Measurements from ENCODE around the gene SPTSSB.

Gene SPTSSB, protein sequence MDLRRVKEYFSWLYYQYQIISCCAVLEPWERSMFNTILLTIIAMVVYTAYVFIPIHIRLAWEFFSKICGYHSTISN
- long read RNA-seq, donor 1, partial matches to known transcripts, result 0 of 3 reads
- long read RNA-seq, donor 1, other reads (novel, unspliced or antisense), result 0 of 3 reads
- long read RNA-seq, donor 2, result 0 reads
- long read RNA-seq, donor 3, partial matches to known transcripts, result 0 of 2 reads
- long read RNA-seq, donor 3, other reads (novel, unspliced or antisense), result 0 of 2 reads
- long read RNA-seq, donor 4, result 0 reads
- long read RNA-seq, donor 5, result 0 reads
- long read RNA-seq, donor 6, partial matches to known transcripts, result 0 of 2 reads
- long read RNA-seq, donor 6, other reads (novel, unspliced or antisense), result 0 of 2 reads
- long read RNA-seq, donor 7, partial matches to known transcripts, result 0 of 5 reads
- long read RNA-seq, donor 7, other reads (novel, unspliced or antisense), result 0 of 5 reads
- long read RNA-seq, donor 8, partial matches to known transcripts, result 0 of 4 reads
- long read RNA-seq, donor 8, other reads (novel, unspliced or antisense), result 0 of 4 reads

DNA sequence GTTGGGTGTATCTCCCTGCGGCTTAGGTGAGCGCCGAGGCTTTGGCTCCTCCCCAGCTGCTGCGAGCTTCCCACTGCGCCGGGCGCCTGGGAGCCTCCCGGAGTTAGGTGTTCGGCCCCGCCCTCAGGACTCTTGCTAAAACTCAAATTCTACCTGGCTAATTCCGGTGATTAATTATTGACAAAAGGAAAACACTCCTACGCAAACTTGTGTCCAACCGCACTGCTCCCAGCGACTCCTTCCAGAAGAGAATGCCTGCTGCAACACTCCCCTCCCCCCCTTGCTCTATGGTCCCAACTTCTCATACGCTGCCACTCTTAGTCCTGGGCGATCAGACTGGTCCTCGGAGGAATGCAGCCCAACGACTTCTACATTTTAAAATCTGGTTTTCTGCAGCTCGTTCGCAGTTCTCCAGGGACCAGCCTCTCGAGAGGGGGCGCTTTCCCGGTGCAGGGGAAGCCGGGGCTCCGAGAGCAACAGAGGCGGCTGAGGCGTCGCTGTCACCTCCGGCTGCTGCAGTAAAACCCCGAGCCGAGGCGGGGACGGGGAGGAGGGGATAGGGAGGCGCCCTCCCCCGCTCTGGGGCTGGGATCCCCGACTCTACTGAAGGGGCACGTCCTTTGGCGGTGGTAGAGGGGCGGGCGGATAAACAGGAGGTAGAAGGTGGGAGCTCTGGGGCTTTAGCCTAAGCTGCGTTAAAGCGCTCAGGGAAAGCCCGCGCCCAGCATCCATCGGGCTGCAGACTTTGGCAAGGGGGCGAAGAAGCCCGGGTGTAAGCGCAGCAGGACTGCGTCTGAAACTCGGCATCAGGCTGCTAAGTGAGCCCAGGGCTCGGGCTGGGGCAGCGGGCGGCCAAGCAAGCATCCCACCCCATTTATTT lies at the start of gene SPTSSB:
SPTSSB (minus strand) TSS at position 77 of the 880 bp plus-strand sequence. CDS start 25,194 bp downstream, outside the sequence.
- DNase-seq, result peak; percentile 77

DNA sequence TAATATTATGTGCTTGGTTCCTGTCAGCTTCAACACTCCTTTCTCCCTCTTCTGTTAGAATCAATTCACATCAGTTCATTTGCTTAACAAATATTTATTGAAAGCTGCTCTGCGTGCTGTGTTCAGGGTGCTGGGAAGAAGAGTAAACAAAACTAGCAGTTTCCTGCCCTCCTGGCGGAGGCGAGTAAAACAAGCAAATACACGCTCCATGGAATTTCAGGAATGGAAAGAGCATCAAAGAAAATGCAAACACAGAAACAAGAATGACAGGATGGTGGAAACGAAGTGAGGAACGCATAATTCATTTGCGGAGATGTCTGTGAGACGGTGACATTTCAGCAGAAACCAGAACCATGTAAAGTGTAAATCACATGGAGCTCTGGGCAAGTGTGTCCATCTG lies 49.4 kb upstream of the SPTSSB start:
- DNase-seq, result no peak

DNA sequence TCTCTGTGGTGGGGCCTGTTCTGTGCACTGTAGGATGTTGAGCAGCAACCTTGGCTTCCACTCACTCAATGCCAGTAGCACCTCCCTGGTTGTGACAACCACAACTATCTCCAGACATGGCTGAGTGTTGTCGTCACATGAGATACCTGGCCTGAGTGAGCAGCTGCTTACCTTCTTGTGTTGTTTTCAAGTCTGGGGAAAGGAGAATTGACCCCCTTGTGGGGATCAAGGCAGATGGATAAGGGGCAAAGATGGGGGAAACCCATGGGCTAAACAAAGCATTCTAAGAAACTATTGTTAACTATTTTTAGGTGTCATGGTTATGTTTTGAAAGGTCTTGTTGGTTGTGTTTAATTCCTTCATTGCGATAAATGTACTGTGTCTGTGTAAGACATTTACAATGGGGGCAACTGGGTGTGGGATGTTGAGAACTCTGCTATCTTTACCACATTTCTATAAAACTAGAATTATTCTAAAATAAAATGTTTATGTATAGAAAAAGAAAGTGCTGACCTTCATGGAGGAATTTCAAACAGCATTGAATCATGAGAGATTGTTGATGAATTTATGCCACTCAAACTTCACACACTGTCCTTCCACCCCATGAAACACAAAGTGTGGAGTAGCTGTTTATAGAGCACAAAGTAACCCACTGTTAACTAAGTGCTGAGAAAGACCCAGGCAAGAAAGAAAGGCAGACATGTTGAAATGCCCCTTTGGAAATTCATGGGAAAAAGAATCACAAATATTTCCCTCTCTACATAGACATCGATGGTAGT lies 48.4 kb upstream of the SPTSSB start:
- no peak for DNase-seq

DNA sequence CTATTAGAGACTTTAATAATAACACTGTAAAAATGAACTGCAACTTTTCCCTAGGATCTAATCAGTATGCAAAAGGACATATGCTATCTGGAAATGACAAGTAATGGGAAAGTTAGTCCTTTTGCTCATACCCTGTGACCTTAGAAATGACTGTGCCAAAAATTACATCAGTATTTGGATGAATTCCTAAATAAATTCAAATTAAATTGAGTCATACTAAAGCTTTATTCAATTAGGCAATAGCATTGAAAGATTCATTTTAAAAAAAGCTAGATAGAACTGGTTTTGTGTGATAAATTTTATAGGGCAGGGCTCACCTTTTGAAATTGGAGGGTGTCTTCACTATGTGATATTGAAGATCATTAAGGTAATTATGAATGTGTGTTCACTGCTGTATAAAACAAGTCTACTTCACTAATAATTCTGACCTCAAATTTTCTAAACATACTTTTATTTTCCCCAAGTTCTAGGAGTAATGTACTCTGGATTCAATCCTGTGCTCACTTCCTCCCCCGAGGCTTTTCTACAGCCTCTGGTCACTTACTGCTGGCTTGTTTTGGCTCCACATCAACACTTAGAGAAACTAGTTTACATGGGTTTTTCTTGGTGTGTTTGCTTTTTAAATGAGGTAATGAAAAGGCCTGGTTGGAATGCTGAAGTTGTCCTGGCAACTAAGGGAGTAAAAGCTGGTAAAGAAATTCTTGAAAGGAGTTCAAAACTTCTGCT lies 44.4 kb upstream of the SPTSSB start:
- DNase-seq, result no peak

DNA sequence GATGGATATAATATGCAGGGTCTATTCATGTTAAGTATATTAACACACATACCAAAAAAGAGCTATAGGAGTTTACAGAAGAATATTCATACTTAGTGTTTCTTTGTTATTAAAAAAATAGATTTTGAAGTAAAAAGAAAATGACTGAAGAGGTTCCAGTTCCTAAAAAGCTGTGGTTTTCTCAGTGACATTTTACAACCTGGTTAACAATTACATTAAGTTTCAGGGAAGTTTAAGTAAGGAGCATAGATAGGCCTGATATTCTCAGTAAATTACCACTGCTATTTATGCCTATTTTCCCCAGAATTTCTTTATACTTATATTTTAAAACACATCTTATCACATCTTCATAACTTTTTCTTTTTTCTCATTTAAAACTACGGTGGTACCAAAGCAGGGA lies 43.6 kb upstream of the SPTSSB start:
- no peak for DNase-seq

DNA sequence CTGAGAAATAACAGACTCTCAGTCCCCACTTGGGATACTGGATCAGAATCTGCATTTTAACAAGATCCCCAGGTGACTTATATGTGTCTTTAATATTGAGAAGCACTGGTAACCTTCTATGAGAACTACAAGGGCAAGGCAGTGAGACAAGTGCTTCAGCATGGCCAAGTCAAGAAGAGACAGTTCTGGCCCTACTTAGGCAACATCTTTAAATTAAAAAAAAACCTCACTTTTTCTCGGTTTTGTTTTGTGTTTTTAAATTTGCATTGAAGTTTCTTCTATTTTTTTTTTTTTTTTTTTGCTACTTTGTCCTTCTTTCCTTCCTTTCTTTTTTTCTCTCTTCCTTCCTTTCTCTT lies 42.5 kb upstream of the SPTSSB start:
- no peak for DNase-seq

DNA sequence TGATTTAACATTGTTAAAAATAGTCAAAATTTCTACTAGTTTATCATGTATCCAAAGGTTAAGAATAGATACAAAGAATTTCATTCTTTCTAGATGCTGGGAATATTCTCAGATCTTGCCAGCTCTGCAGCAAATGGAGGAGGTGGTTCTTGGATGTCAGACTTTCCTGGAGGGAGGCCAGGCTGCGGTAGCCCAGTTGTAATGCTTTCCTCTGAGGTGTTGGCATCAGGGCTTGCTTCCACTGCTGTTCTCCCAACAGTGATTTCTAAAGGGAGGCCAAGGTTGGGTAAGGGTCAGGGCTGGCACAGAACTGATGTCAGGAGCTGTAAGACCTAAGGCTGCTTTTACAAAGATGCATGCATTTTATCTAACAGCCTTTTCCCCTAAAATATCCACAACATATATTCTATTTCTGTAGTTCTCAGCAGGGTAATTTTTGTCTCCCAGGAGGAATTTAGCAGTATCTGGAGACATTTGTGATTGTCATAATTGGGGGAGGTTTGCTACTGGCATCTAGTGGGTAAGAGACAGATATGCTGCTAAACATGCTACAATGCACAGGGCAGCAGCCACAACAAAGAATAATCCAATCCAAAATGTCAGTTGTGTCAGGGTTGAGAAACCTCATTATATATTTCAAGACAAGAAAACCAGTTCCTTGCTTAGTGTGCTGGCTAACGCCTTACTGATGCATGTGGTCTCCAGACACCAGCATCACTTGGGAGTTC lies 42.0 kb upstream of the SPTSSB start:
- DNase-seq, result no peak

DNA sequence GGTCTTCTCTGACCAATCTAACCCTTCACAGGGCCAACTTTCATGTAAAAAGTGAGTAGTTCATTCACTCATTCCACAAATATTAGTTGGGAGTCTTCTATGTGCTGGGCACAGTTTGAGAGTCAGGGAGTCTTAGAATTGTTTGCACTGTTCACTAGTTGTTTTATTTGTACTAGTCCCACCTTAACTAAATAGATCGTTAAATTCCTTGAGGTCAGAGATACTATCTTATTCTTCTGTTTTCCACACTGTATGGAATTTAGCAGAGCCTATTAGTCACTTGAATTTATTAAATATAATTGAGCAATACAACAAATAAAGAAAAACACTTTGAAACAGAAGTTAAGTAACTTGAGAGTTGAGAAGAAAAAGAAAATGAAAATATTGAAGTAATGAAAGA lies 40.8 kb upstream of the SPTSSB start:
- no peak for DNase-seq

DNA sequence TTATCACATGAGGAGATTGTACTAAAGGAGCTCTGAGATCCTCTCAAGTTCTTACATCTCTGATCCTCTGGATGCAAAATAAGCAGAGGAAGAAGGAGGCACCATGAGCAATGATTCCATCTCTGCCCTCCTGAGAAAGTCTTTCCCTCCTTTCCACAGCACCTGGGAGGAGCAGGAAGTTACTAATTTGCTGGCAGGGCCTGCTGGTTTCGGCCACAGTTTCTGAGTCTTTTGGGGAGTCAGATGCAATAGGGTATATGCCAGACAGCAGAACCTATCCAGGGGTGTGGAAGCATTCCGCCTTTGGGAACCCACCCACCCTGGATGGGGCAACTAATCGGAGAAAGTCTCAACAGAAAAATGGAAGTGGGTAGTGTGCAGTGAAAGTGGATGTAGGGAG lies 38.5 kb upstream of the SPTSSB start:
- DNase-seq, result no peak

DNA sequence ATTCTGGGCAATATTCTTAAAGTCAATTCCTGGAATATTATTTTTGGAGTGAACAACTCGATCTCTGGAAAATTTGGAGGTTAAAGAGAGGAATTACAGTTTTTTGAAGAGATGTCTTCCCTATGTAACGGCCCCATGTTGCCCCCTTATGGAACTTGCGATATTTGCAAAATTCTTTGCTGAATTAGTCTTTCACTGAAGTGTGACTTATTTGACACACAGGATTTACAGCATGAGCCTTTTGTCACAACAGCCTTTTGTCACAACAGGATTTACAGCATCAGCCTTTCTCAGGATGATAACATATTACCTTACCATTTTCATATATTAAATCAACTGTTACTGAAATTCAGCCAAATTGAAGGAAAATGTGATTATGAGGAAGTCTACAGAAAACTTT lies 37.8 kb upstream of the SPTSSB start:
- DNase-seq, result peak; percentile 6

DNA sequence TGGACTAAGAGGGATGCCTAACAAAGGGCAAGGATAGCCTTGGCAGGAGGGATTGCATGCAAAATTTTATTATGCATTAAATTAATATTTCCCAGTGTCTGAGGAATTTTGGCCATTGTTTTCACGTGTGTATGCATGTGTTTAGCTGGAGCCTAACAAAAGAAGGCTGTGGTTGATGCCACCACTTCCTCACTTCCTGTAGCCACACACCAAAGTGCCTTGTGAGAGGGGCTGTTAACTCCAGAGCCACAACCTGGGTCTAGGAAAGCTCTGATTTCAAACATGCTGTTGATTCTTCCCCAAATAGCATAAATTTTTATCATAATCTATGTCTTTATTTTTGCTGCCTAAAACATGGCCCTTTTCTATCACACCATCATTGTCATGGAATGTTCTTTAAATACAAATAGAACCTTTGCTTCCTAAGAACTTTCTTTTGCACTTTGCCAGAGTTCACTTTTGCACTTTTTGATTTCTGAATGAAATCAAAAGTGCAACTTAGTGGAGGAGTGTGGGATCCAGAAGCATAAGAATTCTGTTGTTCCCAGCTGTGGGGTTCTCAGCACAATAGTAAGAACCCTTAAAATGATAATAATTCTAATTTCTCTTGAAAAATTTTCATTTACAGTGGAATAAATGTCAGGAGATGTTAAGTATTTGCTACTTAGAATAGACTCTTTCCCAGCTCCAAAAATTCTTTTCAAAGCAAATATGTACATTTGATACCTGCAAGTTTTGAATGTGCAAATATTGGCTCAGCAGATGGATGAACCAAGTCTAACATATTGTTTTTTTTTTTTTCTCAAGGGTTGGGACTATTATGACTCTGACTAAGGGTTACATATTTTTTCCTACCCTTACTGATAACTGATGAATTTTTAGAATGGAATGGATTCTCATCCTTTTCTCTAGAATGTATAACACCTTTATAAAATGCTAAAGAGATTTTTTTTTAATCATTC lies 35.6 kb upstream of the SPTSSB start:
- DNase-seq, result no peak

DNA sequence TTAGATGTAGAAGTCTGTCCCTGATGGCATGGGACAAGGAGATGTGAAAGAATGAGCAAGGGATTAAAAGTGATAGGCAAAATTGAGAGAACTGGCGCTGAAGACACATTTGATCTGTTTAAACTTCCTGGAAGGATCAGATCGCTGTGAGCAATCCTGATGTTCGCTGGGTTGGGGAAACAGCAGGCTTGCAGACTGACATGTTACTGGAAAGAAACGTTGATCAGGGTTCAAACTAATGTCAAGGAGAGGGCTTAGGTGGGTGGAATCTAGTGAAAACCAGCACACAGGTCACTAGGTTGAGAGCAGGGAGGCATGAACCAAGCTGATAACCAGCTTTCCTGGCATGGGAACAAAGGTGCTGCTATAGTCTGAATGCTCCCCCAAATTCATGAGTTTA lies 34.5 kb upstream of the SPTSSB start:
- no peak for DNase-seq

DNA sequence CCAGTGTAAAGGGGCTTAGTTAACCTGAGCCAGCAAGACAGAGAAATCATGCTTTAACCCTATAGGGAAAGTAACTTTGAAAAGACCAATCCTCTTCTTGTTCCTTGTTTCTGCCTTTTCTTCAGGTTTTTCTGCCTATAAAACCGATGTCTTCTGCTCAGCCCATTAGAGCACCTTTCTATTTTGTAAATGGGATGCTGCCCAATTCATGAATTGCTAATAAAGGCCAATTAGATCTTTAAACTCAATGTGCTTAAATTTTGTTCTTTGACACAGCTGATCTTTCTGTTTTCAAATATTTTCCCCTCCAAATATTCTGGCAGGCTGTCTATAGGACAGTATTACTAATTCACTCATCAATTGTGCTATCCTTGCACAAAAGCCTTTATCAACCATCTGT lies 33.8 kb upstream of the SPTSSB start:
- DNase-seq, result no peak

DNA sequence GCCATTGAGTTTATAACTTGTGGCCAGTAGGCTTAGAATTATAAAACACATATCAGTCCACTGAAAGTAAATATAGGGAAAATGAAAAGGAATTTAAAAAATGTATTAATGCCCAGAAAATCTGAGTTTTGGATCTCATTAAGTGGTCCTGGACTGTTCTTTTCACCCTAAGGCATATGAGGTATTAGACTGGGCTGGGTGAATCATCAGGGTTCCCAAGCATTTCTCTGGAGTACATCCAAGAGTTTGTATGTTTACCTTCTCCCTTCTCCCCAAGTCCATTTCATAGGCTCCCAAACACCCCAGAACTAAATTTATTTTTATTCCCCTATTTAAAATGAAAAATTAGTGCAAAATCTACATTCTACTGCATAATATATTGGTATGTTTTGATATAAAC lies 31.9 kb upstream of the SPTSSB start:
- no peak for DNase-seq

DNA sequence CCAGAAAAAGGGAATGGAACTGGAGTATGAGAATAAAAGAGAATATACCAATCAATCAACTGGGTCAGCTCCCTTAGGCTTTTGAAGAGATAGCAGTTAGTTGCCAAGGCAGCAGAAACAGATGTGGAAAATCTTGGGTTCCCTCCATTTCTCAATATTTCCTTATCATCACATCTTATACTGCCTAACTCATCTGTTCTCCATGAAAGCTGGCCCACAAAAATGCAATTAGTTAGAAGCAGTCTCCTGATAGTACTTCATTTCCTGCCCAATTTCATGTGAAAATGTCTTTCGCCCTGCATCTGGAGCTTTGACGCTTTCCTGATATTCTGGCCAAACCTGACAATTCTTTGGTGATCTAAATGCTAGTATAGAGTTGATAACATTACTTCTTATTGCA lies 30.1 kb upstream of the SPTSSB start:
- DNase-seq, result no peak

DNA sequence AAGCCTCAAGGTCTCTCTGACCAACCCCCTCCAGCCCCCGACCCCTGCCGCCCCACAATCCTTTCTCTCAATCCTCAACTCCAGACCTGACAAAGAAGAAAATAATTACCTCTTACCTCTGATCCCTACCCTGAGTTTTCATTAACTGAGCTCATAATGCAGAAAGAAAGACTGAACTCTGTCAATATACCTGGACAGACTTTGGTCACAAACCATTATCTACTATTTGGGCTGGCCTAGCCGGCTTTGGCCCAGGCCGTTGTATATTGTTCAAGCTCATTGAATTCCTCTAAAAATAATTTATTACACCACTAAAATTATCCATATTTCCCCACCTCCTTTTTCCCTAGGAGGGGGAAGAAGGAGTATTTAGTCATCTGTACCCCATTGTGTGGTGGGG lies 29.3 kb upstream of the SPTSSB start:
- DNase-seq, result no peak

DNA sequence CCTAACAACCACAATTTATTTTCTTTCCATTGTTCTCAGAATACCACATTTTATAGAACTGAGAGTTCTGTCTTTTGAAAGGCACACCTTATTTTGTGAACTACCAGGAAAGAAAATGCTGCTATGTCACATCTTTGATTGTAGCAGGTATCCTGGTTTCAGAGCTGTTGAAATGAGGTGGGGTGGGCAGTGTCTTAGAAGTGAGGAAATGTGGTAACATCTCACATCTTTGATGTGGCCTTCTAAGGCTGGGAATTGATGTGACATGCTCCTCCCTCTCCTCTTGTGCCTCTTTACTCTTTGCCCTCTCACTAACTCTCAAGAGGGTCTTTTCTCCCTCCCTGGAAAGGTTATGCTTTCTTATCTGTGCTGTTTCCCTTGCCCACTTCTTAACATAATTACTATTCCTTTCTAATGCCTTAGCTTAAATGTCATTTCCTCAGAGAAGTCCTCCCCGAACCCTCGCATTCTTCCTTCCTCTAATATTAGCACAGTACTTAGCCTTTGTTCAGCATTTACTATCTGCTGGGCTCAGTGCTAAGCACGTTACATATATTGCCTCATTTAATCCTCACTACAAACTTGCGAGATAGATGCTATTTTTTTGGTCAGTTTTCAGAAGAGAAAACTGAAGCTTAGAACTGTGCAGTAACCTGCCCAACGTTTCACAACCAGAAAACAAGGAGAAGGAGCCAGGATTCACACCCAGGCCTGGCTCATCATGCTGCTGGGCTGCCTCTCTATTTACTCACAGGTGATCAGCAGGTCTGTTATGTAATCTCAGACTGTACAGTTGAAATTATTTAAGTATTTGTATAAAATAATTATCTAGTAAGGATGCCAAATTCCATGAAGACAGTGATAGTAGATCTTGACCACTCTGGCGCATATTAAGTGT lies 24.0 kb upstream of the SPTSSB start:
- no peak for DNase-seq

DNA sequence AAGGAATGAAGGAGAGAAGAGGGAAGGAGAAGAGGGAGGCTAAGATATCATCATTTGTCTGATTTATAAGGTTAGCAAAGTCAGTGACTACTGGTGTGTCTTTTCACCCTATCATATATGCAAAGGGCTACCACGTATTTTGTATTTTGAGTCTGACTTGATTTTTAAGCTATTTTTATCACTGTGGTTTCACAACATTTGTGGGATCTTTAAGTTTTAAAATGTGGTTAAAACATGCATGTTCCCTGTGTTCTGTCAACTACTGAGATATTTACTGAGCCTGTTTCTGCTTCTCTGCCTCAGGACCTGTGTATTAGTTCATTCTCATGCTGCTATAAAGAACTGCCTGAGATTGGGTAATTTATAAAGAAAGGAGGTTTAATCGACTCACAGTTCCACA lies 22.5 kb upstream of the SPTSSB start:
- DNase-seq, result no peak

DNA sequence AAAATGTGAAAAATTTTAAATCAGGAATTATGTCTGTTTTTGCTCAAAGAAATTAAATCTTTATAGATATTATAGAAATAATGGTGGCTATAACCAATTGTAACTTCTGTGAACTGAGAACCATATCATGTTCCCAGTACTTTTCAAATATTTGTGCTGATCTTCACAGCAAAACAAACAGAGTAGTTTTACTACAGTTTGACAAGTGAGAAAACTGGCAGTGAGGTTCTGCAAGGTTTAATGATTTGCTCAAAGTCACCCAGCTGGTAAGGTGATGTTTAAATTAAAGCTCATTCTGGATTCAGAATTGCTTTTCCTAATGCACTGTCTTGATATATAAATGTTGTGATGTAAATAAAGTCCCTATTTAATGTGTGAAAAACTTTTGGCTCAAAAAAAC lies 22.0 kb upstream of the SPTSSB start:
- DNase-seq, result no peak

Measured in right kidney (tissue), 9 donors.